ENCODE results near the gene GDAP2.

DNA sequence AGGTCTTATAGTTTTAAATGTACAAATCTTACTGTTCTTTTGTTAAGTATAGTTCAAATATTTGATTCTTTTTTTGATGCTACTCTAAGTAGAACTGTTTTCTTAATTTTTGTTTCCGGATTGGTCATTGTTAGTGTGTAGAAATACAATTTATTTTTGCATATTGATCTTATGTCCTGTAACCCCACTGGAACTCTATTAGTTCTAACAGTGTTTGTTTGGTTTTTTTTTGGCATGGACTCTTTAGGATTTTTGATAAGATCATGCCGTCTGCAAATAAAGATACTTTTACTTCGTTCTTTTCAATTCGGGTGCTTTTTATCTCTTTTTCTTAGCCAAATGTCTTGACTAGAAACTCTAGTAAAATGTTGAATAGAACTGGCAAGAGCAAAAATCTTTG, 26.5 kb downstream of the GDAP2 start:
- no peak for TF ChIP-seq POLR2A (IDR thresholded peaks at IDR 0.05; ENCODE audit: extremely low read depth, insufficient read length)
- TF ChIP-seq, protein P1, sequence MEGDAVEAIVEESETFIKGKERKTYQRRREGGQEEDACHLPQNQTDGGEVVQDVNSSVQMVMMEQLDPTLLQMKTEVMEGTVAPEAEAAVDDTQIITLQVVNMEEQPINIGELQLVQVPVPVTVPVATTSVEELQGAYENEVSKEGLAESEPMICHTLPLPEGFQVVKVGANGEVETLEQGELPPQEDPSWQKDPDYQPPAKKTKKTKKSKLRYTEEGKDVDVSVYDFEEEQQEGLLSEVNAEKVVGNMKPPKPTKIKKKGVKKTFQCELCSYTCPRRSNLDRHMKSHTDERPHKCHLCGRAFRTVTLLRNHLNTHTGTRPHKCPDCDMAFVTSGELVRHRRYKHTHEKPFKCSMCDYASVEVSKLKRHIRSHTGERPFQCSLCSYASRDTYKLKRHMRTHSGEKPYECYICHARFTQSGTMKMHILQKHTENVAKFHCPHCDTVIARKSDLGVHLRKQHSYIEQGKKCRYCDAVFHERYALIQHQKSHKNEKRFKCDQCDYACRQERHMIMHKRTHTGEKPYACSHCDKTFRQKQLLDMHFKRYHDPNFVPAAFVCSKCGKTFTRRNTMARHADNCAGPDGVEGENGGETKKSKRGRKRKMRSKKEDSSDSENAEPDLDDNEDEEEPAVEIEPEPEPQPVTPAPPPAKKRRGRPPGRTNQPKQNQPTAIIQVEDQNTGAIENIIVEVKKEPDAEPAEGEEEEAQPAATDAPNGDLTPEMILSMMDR (IDR thresholded peaks at IDR 0.05; ENCODE audit: low read depth, low read length) = no peak

Data from NB4 (cell line).